VCaP (cell line): ENCODE data around the gene TEX53.

Experiments used
- H3K27ac ChIP-seq: fragments of 450-650 bp; 2 replicates; pipeline ENCODE4 v1.5.1; 2017
- CTCF ChIP-seq: fragments of 450-650 bp; conservative IDR thresholded peaks from 2 replicates; pipeline ENCODE4 v1.5.1; 2017; ENCODE audit warnings: mild to moderate bottlenecking, moderate library complexity

Gene TEX53

GRCh38 chr9:114657705-114658104 is at the start of gene TEX53:
TEX53 (minus strand) TSS chr9:114657805; CDS start chr9:114657774, 31 bp downstream.
- no peak for TF ChIP-seq CTCF
- H3K27ac ChIP-seq = no peak within 1 kb of the TSS

- no peak overlapping the region for H3K27ac ChIP-seq
- no peak for TF ChIP-seq CTCF
Observed at GRCh38 chr9:114706711-114707110, 49.1 kb upstream of the TEX53 start.

GRCh38 chr9:114701988-114702387 is 44.4 kb upstream of the TEX53 start:
- no peak for TF ChIP-seq CTCF

GRCh38 chr9:114697951-114698351 is 40.3 kb upstream of the TEX53 start:
- H3K27ac ChIP-seq = no peak overlapping the region
- TF ChIP-seq CTCF = no peak

More at GRCh38 chr9:114701988-114702387, 44.4 kb upstream of the TEX53 start:
- H3K27ac ChIP-seq = no peak overlapping the region

- TF ChIP-seq CTCF = no peak
Observed at GRCh38 chr9:114696814-114697544, 39.4 kb upstream of the TEX53 start.

GRCh38 chr9:114695948-114696347 is 38.3 kb upstream of the TEX53 start:
- TF ChIP-seq CTCF = no peak
- no peak overlapping the region for H3K27ac ChIP-seq

More at GRCh38 chr9:114696814-114697544, 39.4 kb upstream of the TEX53 start:
- H3K27ac ChIP-seq = no peak overlapping the region

GRCh38 chr9:114694719-114695269 is 37.2 kb upstream of the TEX53 start:
- TF ChIP-seq CTCF = no peak
- no peak overlapping the region for H3K27ac ChIP-seq
